Brain pericyte (primary cell): ENCODE data around the gene LBR.

Experiments used
- DNase-seq: peaks from one replicate; pipeline ENCODE4 v3.0.0-alpha.2; 2012; ENCODE audit warnings: low read depth, low spot score

LBR gene

GRCh38 chr1:225374996-225375395 lies 52.8 kb downstream of the LBR start:
- DNase-seq, result no peak

GRCh38 chr1:225373155-225373554 lies 54.7 kb downstream of the LBR start:
- no peak for DNase-seq

GRCh38 chr1:225371366-225372010 lies 56.4 kb downstream of the LBR start:
- no peak for DNase-seq

- DNase-seq, result no peak
These were observed 59.7 kb downstream of the LBR start for GRCh38 chr1:225368036-225368552.

GRCh38 chr1:225366552-225366951 lies 61.3 kb downstream of the LBR start:
- no peak for DNase-seq

GRCh38 chr1:225366018-225366417 lies 61.8 kb downstream of the LBR start:
- DNase-seq, result no peak

GRCh38 chr1:225364439-225364838 lies 63.4 kb downstream of the LBR start:
- no peak for DNase-seq

GRCh38 chr1:225362805-225363204 lies 65.0 kb downstream of the LBR start:
- no peak for DNase-seq

GRCh38 chr1:225361176-225361575 lies 66.7 kb downstream of the LBR start:
- DNase-seq, result no peak

GRCh38 chr1:225360119-225360518 lies 67.7 kb downstream of the LBR start:
- DNase-seq, result no peak

GRCh38 chr1:225355863-225356262 lies 72.0 kb downstream of the LBR start:
- DNase-seq, result no peak

GRCh38 chr1:225354906-225355305 lies 72.9 kb downstream of the LBR start:
- no peak for DNase-seq
